RWPE1 (cell line): ENCODE results near the gene TIE1.

Experiments used
- CTCF ChIA-PET: fragments of 350-600 bp; sonication (Branson Sonifier 250); formaldehyde crosslinking; extraction: SDS; loops from one replicate; lab custom pipeline; 2021; lab: Yijun Ruan, JAX
- POLR2A ChIA-PET: fragments of 400-600 bp; formaldehyde crosslinking; extraction: SDS; loops from one replicate; lab custom pipeline; 2020; ENCODE audit warnings: antibody characterized with exemption; ENCODE audit not compliant: low non-redundant PET; lab: Yijun Ruan, JAX
- DNase-seq: peaks from one replicate; pipeline ENCODE4 v3.0.0; 2012; ENCODE audit warnings: low spot score
- H3K27ac ChIP-seq: fragments of 450-650 bp; 2 replicates; pipeline ENCODE4 v1.5.1; 2017
- TF ChIP-seq, protein P1 (sequence below): fragments of 450-650 bp; conservative IDR thresholded peaks from 2 replicates; pipeline ENCODE4 v1.5.1; 2017; ENCODE audit warnings: low read depth, mild to moderate bottlenecking

TIE1 gene

DNA sequence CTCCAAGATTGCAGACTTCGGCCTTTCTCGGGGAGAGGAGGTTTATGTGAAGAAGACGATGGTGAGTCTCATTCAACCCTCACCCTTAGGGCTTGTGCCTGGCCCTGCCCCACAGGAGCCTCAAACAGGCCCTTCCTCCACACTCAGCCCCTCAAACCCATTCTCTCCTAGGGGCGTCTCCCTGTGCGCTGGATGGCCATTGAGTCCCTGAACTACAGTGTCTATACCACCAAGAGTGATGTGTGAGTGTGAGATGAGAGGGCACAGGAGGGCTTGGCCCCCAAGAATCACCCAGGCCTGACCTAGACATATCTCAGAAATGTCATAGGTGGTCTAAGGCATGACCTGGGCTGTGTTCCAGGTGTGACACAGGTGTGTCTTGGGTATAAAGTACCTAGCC is 18.5 kb downstream of the TIE1 start:
- H3K27ac ChIP-seq = no peak overlapping the region
- DNase-seq = no peak
- POLR2A ChIA-PET = no interaction called here
- CTCF ChIA-PET = no interaction called here
- TF ChIP-seq, protein P1, sequence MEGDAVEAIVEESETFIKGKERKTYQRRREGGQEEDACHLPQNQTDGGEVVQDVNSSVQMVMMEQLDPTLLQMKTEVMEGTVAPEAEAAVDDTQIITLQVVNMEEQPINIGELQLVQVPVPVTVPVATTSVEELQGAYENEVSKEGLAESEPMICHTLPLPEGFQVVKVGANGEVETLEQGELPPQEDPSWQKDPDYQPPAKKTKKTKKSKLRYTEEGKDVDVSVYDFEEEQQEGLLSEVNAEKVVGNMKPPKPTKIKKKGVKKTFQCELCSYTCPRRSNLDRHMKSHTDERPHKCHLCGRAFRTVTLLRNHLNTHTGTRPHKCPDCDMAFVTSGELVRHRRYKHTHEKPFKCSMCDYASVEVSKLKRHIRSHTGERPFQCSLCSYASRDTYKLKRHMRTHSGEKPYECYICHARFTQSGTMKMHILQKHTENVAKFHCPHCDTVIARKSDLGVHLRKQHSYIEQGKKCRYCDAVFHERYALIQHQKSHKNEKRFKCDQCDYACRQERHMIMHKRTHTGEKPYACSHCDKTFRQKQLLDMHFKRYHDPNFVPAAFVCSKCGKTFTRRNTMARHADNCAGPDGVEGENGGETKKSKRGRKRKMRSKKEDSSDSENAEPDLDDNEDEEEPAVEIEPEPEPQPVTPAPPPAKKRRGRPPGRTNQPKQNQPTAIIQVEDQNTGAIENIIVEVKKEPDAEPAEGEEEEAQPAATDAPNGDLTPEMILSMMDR = no peak

DNA sequence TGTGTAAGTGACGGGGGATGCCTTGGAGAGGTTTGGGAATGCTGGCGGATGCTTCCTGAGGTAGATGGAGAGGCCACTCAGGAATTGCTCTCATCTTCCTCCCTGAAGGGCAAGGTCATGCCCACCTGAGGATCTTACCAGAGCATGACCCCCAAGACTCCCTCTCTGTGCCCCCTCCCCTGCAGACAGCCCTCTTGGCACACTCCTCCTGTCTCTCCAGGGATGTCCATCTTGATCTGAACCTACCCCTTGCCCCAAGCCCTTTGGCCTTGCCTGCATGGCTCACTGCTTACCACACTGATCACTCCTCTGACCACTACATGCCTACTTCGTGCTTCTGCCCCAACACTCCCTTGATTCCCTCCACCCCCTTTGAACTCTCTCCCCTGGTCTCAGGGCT is 19.0 kb downstream of the TIE1 start:
- TF ChIP-seq, protein P1 = no peak
- DNase-seq = no peak
- ChIA-PET CTCF (no interaction called here), POLR2A (no interaction called here)
- H3K27ac ChIP-seq = no peak overlapping the region

DNA sequence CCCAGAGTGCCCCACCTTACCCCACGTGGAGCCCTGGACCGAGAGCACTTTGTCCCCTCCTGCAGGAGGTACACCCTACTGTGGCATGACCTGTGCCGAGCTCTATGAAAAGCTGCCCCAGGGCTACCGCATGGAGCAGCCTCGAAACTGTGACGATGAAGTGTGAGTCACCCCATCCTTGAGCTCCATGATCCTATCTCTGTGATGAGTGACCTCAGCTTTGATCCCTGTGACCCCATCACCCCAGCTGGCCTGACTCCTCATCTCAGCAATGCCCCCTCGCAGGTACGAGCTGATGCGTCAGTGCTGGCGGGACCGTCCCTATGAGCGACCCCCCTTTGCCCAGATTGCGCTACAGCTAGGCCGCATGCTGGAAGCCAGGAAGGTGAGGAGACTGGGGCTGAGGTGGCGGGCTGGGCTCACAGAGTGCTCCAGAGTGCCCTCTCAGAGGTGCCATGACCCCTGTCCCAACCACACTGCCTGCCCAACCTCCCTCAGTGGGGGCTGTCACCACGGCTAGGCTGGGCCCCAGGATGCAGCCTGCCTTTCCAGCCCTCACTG is 20.6 kb downstream of the TIE1 start:
- POLR2A ChIA-PET = no interaction called here
- CTCF ChIA-PET = interaction anchor here (0.6 kb wide), 1 partner anchor 441 kb away, joined by 4 read pairs; no protein-coding TSS in a partner anchor
- no peak for DNase-seq
- no peak overlapping the region for H3K27ac ChIP-seq
- TF ChIP-seq, protein P1 = no peak

DNA sequence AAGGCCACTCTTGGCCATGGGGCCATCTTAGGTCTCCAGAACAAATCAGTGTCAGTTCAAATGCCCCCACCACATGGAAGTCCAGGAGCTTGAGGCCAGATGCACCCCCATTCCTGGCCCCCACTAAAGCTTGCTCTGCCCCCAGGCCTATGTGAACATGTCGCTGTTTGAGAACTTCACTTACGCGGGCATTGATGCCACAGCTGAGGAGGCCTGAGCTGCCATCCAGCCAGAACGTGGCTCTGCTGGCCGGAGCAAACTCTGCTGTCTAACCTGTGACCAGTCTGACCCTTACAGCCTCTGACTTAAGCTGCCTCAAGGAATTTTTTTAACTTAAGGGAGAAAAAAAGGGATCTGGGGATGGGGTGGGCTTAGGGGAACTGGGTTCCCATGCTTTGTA is 21.7 kb downstream of the TIE1 start:
- no peak for DNase-seq
- ChIA-PET POLR2A (no interaction called here), CTCF (interaction anchor here (0.6 kb wide), 2 partner anchors 37 to 409 kb away, joined by 3 to 5 read pairs; no protein-coding TSS in a partner anchor)
- H3K27ac ChIP-seq = no peak overlapping the region
- TF ChIP-seq, protein P1 = no peak

DNA sequence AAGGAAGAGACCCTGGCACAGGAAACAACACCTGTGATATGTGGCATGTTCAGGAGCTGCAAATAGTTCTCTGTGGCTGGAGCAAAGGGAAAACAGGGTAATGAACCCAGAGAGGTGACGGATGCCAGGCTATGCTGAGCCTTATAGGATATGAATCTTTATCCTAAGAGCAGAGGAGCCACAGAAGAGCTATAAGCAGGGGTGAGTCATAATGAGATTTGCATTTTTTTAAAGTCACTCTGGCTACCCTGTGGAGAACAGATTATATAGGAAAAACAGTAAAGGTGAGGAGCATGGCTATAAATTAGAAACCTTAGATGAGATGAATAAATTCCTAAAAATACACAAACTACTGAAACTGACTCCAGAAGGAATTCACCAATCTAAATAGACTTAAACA is 24.0 kb downstream of the TIE1 start:
- TF ChIP-seq, protein P1 = no peak
- ChIA-PET POLR2A (no interaction called here), CTCF (interaction anchor here (0.7 kb wide), 1 partner anchor 102 kb away, joined by 3 read pairs; no protein-coding TSS in a partner anchor)
- no peak for DNase-seq
- no peak overlapping the region for H3K27ac ChIP-seq

DNA sequence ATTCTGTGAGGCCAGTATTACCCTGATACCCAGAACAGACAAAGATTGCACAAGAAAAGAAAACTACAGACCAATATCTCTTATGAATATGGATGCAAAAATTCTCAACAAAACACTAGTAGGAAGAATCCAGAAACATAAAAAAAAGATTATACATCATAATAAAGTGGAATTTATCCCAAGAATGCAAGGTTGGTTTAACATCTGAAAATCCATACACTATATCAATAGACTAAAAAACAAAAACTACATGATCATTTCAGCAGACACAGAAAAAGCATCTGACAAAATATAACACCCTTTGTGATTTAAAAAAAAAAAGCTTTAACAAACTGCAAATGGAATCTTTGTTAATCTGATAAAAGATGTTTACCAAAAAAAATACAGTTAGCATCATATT is 24.6 kb downstream of the TIE1 start:
- TF ChIP-seq, protein P1 = no peak
- no peak for DNase-seq
- ChIA-PET POLR2A (no interaction called here), CTCF (interaction anchor here (0.5 kb wide), 1 partner anchor 18 kb away, joined by 3 read pairs; no protein-coding TSS in a partner anchor)
- H3K27ac ChIP-seq = no peak overlapping the region
